GM15510 (cell line): ENCODE measurements around the gene KRT81.

Experiments
- POLR2A ChIP-seq: IDR thresholded peaks from 3 replicates; pipeline ENCODE4 v1.6.1; 2011; ENCODE audit warnings: borderline replicate concordance; ENCODE audit not compliant: insufficient read length; ENCODE audit errors: extremely low read depth

The KRT81 gene

DNA sequence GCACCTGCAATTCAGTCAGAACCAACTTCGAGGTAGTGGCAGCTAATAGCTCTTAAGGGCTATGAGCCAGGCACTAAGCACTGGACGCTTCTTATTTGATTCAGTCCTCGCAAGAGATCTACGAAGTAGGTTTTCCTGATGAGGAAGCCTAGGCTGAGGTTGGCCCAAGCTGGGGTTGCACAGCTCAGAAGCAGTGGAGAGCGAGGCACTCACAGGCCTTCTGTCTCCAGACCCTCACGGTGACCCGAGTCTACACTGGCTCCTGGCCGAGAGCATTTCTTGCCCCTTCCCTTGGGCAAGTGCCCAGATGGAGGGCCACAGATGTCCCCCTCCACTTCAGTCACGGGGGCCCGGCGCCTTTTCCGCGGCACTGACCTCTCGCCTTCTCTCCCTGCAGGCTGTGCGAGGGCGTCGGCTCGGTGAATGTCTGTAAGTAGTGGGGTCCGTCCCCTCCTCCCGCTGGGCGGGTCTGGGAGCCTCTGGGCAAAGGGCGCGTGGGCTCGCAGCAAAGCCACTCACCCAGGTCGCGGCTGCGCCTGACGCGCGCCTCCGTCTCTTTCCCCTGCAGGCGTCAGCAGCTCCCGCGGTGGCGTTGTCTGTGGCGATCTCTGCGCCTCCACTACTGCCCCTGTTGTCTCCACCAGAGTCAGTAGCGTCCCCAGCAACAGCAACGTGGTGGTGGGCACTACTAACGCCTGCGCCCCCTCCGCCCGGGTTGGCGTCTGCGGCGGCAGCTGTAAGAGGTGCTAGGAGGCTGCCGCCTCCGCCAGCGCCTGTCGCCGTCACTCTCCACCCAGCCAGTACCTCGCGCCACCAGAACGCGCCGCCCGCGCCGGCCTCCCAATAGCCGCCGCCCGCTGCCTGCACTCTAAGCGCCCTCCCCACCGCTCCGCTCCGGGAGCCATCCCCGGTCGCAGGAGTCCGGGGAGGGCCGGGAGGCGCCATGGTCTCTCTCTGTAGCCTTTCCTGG lies 16.8 kb upstream of the KRT81 start:
- TF ChIP-seq POLR2A, result no peak

DNA sequence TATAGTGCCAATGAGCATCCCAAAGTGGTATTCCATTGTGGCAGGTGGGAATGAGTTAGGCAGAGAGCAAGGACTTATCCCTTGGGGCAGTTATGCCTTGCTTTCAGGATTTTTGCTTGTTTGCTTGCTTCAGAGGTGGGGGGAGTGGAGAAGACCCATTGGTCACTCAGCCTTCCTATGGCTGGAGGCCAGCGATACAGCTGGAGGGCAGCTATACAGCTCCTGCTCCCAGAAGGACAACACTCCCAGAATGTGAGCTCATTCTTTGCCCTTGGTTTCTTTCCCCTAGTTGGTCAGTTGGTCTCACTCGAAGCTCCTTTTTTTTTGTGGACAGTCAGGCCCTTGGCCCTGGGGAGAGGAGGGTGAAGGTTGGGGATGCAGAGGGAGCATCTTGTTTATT lies 15.4 kb upstream of the KRT81 start:
- no peak for TF ChIP-seq POLR2A

- no peak for TF ChIP-seq POLR2A
Observed at GRCh38 chr12:52305921-52306705, 14.8 kb upstream of the KRT81 start.

DNA sequence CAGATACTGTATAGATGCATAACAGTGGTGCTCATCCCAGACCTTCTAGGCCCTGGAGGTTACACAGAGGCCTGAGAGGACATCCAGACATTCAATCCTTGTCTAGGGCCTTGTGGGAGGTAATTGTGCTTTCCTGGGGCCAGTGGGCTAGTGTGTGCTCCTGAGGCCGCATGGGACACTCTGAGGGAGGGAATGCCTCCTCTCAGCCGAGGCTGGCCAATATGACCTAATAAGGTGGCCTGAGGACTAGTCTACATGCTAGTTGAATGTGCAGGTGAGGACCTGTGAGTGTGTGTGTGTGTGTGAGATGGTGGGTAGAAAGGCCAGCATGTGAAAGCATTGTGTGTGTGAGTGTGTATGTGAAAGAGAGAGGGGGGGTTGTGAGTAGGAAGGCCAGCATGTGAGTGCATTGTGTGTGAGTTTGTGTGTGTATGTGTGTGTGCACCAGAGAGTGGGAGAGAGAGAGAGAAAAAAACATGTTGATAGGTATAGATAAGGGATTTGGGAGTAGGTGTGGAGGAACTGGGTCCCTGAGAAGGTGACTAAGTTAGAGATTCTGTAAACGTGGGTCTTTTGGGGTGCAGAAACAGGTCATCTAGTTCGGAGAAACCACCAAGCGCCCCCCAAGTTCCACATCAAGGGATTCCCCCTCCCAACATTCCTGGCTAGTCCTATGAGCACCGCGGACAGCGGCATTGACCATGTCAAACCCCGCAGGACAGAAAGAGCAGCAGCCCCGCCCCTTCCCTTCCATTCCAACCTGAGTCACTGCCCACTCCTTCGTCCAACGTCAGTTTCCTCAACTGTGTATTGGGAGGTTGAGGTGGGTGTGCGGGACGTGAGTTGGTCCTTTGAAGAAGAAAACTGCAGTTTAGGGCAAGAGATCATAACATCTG lies 9.7 kb upstream of the KRT81 start:
- no peak for TF ChIP-seq POLR2A

- no peak for TF ChIP-seq POLR2A
Observed at GRCh38 chr12:52298677-52299190, 7.4 kb upstream of the KRT81 start.

DNA sequence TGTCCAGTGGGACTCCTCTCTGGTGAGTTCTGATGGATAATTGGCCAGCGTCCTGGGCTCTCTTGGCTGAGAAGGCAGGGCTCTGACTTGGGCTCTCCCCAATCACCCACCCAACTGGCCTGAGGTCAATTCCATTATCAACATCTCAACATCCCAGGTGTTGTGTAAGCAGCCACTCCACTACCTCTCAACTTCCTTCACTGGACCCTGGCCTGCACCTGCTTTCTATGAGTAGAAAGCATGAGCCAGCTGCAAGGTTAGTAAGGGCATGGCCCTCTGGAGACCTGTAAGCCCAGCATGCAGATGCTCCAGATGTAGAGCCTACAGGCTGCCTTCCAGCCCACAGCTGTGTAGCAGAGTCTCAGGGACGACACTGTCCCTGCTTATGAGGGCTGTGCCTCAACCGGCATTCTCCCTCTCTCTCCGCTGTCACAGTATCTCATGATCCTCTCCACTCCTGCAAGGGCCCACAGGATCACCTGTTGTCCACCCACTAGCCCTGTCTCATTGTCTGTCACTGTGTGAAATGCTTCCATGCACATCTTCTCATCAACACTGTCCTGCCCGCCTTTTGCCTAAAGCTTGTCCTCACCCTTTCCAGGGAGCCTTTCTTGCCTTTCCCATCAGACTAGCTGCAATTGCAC lies 5.4 kb upstream of the KRT81 start:
- no peak for TF ChIP-seq POLR2A

DNA sequence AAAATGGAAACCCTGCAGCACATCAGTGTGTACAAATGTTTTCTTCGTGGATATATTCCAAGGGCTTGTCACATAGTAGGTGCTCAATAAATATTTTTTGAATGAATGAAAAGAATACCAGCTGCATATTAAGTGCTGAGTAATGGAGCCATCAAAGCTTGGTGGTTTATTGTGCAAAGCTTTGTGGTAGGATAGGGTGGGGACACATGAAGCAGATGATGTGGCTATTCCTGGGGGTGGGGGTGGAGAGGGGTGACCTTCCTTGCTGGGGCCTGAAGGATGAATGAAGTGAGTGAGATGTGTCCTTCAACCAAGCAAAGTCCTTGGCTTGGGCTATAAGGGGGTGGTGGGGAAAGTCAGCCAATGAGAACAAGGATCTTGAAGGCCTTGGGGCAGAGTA lies 4.3 kb upstream of the KRT81 start:
- TF ChIP-seq POLR2A, result no peak

- TF ChIP-seq POLR2A, result no peak
Observed at GRCh38 chr12:52294803-52295202, 3.5 kb upstream of the KRT81 start.

DNA sequence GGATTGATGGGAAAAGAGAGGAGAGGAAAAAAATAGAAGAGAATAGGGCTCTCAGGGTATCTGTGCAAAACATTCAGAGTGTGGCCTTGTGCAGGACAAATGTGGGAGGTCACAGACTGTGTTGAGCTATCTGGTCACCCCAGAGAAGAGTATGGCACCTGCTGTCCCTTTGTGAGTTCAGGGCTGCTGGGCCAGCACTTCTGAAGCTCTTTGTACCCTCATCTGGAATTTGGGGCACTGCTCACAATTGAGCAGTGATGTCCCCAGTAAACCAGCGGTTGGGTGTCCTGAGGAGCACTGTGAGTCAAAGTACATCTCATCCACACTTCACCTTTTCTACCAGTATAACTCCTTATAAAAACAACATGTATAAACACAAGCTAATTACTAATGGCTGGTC lies 2.6 kb upstream of the KRT81 start:
- TF ChIP-seq POLR2A, result no peak

DNA sequence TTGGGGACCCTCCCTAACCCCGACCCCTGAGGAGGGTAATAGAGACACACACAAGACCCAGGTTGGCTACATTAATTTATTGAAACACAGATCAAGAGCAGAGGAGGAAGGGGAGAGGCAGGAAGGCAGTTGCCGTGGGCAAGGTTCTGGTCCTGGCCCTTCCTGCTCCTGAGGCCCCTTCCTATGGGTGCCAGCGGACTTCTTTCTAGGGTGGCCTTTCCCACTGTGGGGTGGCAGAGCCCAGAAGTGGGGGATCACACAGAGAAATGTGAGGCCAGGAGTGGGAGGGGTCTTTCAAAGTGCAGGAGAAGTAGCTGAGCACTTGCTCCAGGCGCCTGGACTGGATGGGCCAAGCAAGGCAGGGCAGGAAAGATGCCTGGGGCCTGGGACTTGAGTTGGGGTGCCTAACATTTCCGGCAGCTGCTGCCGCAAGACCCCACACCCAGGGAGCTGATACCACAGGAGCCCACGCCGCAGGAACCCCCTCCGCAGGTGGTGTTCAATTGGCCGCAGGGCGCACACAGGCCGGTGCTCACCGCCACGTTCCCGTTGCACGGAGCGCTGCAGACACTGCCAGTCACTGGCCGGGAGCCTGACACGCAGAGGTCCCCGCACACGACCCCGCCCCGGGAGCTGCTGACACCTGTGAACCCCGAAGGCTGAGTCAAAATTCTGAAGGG lies 5.3 kb downstream of the KRT81 start:
- TF ChIP-seq POLR2A, result no peak

DNA sequence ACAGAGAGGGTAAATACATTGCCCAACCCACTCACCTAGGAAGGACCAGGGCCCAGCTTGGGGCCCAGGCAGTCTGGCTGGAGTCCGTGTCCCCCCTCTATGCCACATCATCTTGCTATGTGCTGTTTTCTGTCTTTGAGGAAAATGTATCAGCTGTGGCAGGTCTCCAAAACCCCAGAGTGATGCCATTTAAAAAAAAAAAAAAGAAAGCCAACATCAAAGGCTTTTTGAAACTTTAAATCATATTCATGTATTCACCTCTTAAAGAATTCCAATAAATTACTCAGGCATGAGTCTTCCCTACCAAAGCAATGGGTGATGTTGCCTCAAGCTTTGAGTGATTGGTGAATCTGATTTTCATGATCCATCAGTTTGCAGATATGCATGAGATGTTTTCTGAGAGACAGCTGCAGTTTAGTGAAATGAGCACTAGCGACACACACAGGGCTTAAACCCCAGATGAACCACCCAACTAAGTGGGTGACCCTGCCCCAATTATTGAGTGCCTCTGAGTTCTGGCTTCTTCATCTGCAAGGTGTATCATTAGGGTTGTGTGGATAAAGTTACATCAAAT lies 6.1 kb downstream of the KRT81 start:
- no peak for TF ChIP-seq POLR2A

DNA sequence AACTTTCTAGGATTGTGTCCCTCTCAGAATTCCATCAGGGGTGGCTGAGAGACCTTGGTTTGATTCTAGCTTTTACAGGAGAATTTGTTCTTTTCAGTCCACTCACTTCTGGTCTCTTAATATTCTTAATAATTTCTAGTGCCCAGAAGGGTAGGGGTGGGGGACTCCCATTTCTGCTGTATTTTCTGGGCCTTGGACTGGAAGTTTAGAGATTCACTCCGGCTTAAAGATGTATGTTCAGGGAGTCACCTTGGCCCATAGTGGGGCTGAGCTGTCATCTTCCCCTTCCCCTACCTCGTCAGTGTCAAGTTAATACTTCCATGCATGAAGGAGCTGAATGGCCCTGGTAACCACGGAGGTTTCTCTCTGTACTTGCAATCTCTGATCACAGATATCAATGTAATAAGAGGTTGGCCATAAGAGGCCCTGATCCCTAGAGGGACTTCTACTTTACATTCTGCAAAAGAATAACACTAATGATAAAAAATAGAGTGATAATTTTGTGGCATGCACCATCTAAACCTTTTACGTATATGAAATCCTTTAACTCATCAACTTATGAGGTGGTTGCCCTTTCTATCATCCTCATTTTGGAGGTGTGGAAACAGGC lies 6.7 kb downstream of the KRT81 start:
- TF ChIP-seq POLR2A, result no peak
